Thyroid gland (tissue), 4 donors: ENCODE data around the gene POLD1.

Experiments used
- CTCF ChIP-seq, 6 experiments: fragments of 200-600 bp in 3 of 6; fragments of 450-650 bp in 3 of 6; sonication (generic) in 3 of 6; IDR thresholded peaks; one replicate each; pipeline ENCODE4 v1.5.1; 2016 to 2019; ENCODE audit warnings: antibody characterized with exemption in 6 of 6, mild to moderate bottlenecking in 2 of 6, inconsistent platforms in 1 of 6, moderate library complexity in 1 of 6
- POLR2A ChIP-seq, 2 donors: fragments of 450-650 bp; IDR thresholded peaks; one replicate each; pipeline ENCODE4 v1.6.1; 2017; ENCODE audit warnings: antibody characterized with exemption in 2 of 2, mild to moderate bottlenecking in 2 of 2, moderate library complexity in 1 of 2

- TF ChIP-seq CTCF (IDR thresholded peaks at IDR 0.05) (no peak), POLR2A (IDR thresholded peaks at IDR 0.05) (no peak)
These were observed 22.1 kb upstream of the POLD1 start for GRCh38 chr19:50362030-50362412.
